ENCODE data around the gene ROR1. TPM values are rescaled to one million over a fixed set of nuclear protein-coding genes. Genes with fewer than 3 reads are reported as not detected.

ROR1 gene
- total RNA-seq, 2 experiments from 2014 or later = not detected

GRCh38 chr1:63960326-63960725 lies 186.5 kb downstream of the ROR1 start:
- Mint-ChIP-seq H3K4me3 (no peak overlapping the region), H3K36me3 (ENCODE audit: low read depth) (no peaks in the 10 kb centered on the region), H3K27ac (no peak overlapping the region), H3K4me1 (ENCODE audit: low read depth) (no peaks in the 10 kb centered on the region), H3K9me3 (peaks cover 7% of the 10 kb centered on the region), H3K27me3 (no peaks in the 10 kb centered on the region)
- CTCF ChIA-PET = no interaction called here
- ATAC-seq (no peak), DNase-seq (no peak)
- intact Hi-C loops (cut with micrococcal nuclease) = no loop called here
- POLR2A ChIA-PET = no interaction called here
- TF ChIP-seq CTCF (IDR thresholded peaks at IDR 0.05) = no peak

- no peak for DNase-seq
- POLR2A ChIA-PET = no interaction called here
- peaks cover 7% of the 10 kb centered on the region for H3K27me3 Mint-ChIP-seq
- no peak overlapping the region for H3K4me3 Mint-ChIP-seq
- no peak for ATAC-seq
- CTCF ChIA-PET = no interaction called here
- H3K36me3 Mint-ChIP-seq (ENCODE audit: low read depth) = no peaks in the 10 kb centered on the region
- no peaks in the 10 kb centered on the region for H3K4me1 Mint-ChIP-seq (ENCODE audit: low read depth)
- no peak overlapping the region for H3K27ac Mint-ChIP-seq
- H3K9me3 Mint-ChIP-seq = no peaks in the 10 kb centered on the region
- intact Hi-C loops (cut with micrococcal nuclease) = no loop called here
- TF ChIP-seq CTCF (IDR thresholded peaks at IDR 0.05) = no peak
These were observed 192.2 kb downstream of the ROR1 start for GRCh38 chr1:63966016-63966415.

- intact Hi-C loops (cut with micrococcal nuclease) = no loop called here
- DNase-seq (no peak), ATAC-seq (no peak)
- no peak for TF ChIP-seq CTCF (IDR thresholded peaks at IDR 0.05)
- Mint-ChIP-seq H3K4me1 (ENCODE audit: low read depth) (no peaks in the 10 kb centered on the region), H3K27me3 (peaks cover 7% of the 10 kb centered on the region), H3K36me3 (ENCODE audit: low read depth) (no peaks in the 10 kb centered on the region), H3K4me3 (no peak overlapping the region), H3K27ac (no peak overlapping the region), H3K9me3 (no peaks in the 10 kb centered on the region)
- ChIA-PET POLR2A (no interaction called here), CTCF (no interaction called here)
These were observed 194.1 kb downstream of the ROR1 start for GRCh38 chr1:63967901-63968300.

- POLR2A ChIA-PET = no interaction called here
- peaks cover 7% of the 10 kb centered on the region for H3K27me3 Mint-ChIP-seq
- no peak overlapping the region for H3K4me3 Mint-ChIP-seq
- H3K36me3 Mint-ChIP-seq (ENCODE audit: low read depth) = no peaks in the 10 kb centered on the region
- intact Hi-C loops (cut with micrococcal nuclease) = no loop called here
- no peak overlapping the region for H3K27ac Mint-ChIP-seq
- CTCF ChIA-PET = no interaction called here
- ATAC-seq (no peak), DNase-seq (no peak)
- TF ChIP-seq CTCF (IDR thresholded peaks at IDR 0.05) = no peak
- no peaks in the 10 kb centered on the region for H3K4me1 Mint-ChIP-seq (ENCODE audit: low read depth)
- H3K9me3 Mint-ChIP-seq = no peaks in the 10 kb centered on the region
These were observed 195.0 kb downstream of the ROR1 start for GRCh38 chr1:63968663-63969440.

- peaks cover 7% of the 10 kb centered on the region for H3K27me3 Mint-ChIP-seq
- no peak for TF ChIP-seq CTCF (IDR thresholded peaks at IDR 0.05)
- no peaks in the 10 kb centered on the region for H3K36me3 Mint-ChIP-seq (ENCODE audit: low read depth)
- DNase-seq (no peak), ATAC-seq (no peak)
- H3K27ac Mint-ChIP-seq = no peak overlapping the region
- H3K4me1 Mint-ChIP-seq (ENCODE audit: low read depth) = no peaks in the 10 kb centered on the region
- no peaks in the 10 kb centered on the region for H3K9me3 Mint-ChIP-seq
- ChIA-PET CTCF (no interaction called here), POLR2A (no interaction called here)
- no peak overlapping the region for H3K4me3 Mint-ChIP-seq
- intact Hi-C loops (cut with micrococcal nuclease) = no loop called here
These were observed 195.7 kb downstream of the ROR1 start for GRCh38 chr1:63969441-63969901.

Data from activated CD8-positive, alpha-beta T cell treated with anti-CD3 and anti-CD28 coated beads for 36 hours (primary cell).